Measurements from ENCODE around the gene DNAJC25. TPM values are rescaled to one million over a fixed set of nuclear protein-coding genes. Genes with fewer than 3 reads are reported as not detected.

Gene DNAJC25
- total and polyA plus RNA-seq, 2 experiments from 2014 or later = 8.4 to 8.9 TPM

GRCh38 chr9:111632695-111633388 lies 1.7 kb downstream of the DNAJC25 start:
- H3K27ac Mint-ChIP-seq = no peak overlapping the region
- Histone ChIP-seq H2AFZ (no peak overlapping the region), H3K27me3 (ENCODE audit: insufficient read depth) (no peaks in the 10 kb centered on the region), H3F3A (replicated peaks; ENCODE audit: low read depth) (no peaks in the 10 kb centered on the region), H3K27ac (ENCODE audit: low read depth) (no peak overlapping the region), H3K79me2 (replicated peaks; ENCODE audit: insufficient read depth) (peaks cover 63% of the 10 kb centered on the region), H3K4me2 (peak overlapping the region; percentile 86), H3K4me1 (ENCODE audit: insufficient read depth) (peaks cover 8% of the 10 kb centered on the region), H3K4me3 (peak overlapping the region; percentile 78), H3K9me2 (ENCODE audit: insufficient read depth) (no peaks in the 10 kb centered on the region), H3K36me3 (ENCODE audit: insufficient read depth) (no peaks in the 10 kb centered on the region), H4K20me1 (replicated peaks; ENCODE audit: insufficient read depth) (peaks cover 13% of the 10 kb centered on the region; the same call in 1 of the 2 replicates)
- no peaks in the 10 kb centered on the region for H3K9me3 Mint-ChIP-seq
- DNase-seq (ENCODE audit: low spot score) (no peak), ATAC-seq (no peak)
- H3K27me3 Mint-ChIP-seq (ENCODE audit: insufficient read depth, low read depth, poor library complexity) = peaks cover 4% of the 10 kb centered on the region
- H3K4me1 Mint-ChIP-seq = peaks cover 23% of the 10 kb centered on the region
- TF ChIP-seq ZNF462 (CRISPR knock-in tag; IDR thresholded peaks at IDR 0.05) = no peak
- no peak for TF ChIP-seq ZNF114 (CRISPR knock-in tag; IDR thresholded peaks at IDR 0.05)
- TF ChIP-seq POLR2AphosphoS5 (IDR thresholded peaks at IDR 0.05; ENCODE audit: low read depth) = no peak
- no peak for TF ChIP-seq EZH2phosphoT487 (IDR thresholded peaks at IDR 0.05; ENCODE audit: unreplicated experiment)
- no peak for TF ChIP-seq JUNB (IDR thresholded peaks at IDR 0.05; ENCODE audit: unreplicated experiment)
- TF ChIP-seq EZH2 (IDR thresholded peaks at IDR 0.05; ENCODE audit: low read depth, unreplicated experiment) = no peak
- TF ChIP-seq STAT1 (IDR thresholded peaks at IDR 0.05; ENCODE audit: unreplicated experiment) = no peak
- no peak for TF ChIP-seq ZNF331 (CRISPR knock-in tag; IDR thresholded peaks at IDR 0.05; ENCODE audit: low read depth)
- peak overlapping the region; percentile 95 for H3K4me3 Mint-ChIP-seq
- no peaks in the 10 kb centered on the region for H3K36me3 Mint-ChIP-seq (ENCODE audit: low read depth)

All from GM23338 (cell line).